ENCODE data around the gene TNFRSF1B.

TNFRSF1B gene

DNA sequence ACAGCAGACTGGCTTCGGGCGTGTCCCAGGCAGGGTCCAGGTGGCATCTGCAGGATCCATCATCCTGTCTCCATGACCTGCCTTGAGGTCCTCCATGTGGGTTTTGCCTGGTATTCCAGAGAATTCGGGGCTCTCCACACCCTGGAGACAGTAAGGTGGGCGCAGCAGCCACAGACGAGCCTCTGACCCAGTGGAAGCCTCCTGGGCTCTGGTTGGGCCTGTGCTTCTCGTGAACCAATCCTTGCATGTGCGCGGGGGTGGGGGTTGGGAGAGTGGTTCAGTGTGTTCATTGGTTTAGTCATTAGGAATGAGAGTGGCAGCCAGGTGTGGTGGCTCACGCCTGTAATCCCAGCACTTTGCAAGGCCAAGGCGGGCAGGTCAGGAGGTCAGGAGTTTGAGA is 32.1 kb upstream of the TNFRSF1B start:
- no peak for DNase-seq (ENCODE audit: low read depth)
- in situ Hi-C loops (cut with HindIII; ENCODE audit: low sequenced_read_pairs): no loop called here
- H3K4me3 ChIP-seq (ENCODE audit: low read depth, low read length): no peak overlapping the region
- no peak for TF ChIP-seq CTCF (IDR thresholded peaks at IDR 0.05; ENCODE audit: low read depth, low read length, missing control alignments)

DNA sequence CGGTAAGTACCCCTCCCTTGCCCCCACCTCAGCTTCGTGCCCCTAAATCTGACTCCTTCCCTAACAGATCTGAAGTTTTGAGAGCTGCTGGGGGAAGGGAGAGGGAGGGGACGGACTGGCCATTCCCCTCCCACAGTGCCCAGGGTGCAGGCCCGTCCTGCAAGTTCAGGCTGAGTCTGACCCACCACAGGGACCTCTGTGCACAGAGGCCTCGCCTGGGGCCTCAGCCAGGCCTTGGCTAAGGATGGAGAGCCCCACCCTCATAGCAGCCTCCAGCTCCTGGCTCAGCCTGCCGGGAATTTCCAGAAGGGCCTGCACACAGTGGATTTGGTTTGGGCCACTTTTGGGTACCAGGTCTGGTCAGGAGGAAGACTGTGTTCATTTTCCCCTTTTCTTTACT is 31.2 kb upstream of the TNFRSF1B start:
- TF ChIP-seq CTCF (IDR thresholded peaks at IDR 0.05; ENCODE audit: low read depth, low read length, missing control alignments): no peak
- no peak overlapping the region for H3K4me3 ChIP-seq (ENCODE audit: low read depth, low read length)
- in situ Hi-C loops (cut with HindIII; ENCODE audit: low sequenced_read_pairs): no loop called here
- DNase-seq (ENCODE audit: low read depth): no peak

DNA sequence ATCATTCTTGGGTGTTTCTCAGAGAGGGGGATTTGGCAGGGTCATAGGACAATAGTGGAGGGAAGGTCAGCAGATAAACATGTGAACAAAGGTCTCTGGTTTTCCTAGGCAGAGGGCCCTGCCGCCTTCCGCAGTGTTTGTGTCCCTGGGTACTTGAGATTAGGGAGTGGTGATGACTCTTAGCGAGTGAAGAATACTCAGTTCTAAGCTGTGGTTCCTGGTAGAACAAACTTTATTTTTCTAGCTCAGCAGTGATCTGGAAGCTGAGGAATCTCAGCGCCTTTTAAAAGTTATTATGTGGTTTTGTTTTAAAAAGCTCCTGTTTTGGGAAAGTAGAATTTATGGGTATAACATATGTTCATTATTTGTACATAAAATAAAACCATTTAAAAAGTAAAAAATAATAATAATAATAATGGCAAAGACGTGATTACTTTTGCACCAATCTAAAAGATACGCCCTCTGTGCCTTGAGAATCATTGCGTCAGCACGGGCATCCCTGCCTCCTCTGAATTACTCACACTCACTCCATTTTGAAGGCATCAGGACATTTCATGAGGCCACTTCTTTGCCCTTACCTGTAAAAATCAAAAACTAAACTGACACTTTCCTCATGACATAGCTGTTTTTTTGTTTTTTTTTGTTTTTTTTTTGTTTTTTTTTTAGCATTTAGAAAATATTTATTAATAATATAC is 29.7 kb upstream of the TNFRSF1B start:
- in situ Hi-C loops (cut with HindIII; ENCODE audit: low sequenced_read_pairs): no loop called here
- no peak for TF ChIP-seq CTCF (IDR thresholded peaks at IDR 0.05; ENCODE audit: low read depth, low read length, missing control alignments)
- DNase-seq (ENCODE audit: low read depth): no peak
- H3K4me3 ChIP-seq (ENCODE audit: low read depth, low read length): no peak overlapping the region

DNA sequence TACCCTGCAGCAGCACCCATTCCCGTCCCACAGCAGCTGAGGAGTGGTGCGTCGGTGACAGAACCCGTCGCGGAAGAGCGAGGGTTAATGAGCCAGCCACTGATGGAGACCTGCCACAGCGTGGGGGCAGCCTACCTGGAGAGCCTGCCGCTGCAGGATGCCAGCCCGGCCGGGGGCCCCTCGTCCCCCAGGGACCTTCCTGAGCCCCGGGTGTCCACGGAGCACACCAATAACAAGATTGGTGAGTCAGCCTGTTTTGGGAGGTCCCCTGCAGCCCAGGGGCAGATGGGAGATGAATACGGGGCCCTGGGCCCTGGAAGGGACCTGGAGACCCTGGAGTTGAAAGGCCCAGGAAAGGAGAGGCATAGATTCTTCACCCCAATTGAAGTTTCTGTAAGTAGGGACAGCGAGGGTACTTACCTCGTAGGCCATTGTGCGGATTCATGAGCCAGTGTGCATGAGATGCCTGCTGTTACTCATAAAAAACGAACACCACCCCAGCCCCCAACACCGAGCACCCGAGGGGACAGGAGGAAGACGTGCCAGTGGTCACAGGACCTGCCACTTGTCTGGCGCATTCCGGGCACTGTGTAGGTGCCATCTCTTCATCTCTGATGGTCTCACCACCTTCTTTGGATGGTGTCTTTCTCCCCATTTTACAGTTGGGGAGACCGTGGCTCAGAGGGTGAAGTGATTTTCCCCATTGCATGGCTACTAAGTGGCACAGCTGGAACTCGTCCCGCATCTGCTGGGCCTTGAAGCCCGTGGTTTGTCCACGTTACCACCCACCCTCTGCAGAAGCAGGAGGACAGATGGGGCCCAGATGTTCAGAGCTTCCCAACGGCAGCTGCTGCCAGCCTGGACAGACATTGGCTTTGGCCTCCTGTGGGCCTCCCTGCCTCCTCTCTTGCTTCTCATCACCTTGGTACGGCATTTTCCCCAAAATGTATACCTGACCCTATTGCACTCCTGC is 28.3 kb upstream of the TNFRSF1B start:
- in situ Hi-C loops (cut with HindIII; ENCODE audit: low sequenced_read_pairs): no loop called here
- no peak for TF ChIP-seq CTCF (IDR thresholded peaks at IDR 0.05; ENCODE audit: low read depth, low read length, missing control alignments)
- DNase-seq (ENCODE audit: low read depth): no peak

DNA sequence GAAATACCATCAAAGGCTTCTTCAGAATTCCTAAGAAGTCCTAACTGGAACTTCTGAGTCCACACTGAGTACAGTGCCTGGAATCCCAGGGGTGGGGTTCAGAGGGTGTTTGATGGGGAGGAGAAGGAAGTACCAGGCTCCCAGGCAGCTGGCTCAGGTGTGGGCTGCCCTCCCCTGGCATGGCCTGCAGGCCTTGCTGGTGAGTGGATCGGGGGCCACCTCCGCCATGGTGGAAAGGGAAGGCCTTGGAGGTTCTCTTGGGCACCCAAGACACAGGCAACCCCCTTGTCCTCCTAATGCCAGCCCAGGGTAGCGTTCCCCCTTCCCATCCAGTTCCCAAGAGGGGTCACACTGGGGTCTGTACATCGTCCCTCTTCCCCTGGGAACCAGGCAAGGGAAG is 26.8 kb upstream of the TNFRSF1B start:
- TF ChIP-seq CTCF (IDR thresholded peaks at IDR 0.05; ENCODE audit: low read depth, low read length, missing control alignments): no peak
- in situ Hi-C loops (cut with HindIII; ENCODE audit: low sequenced_read_pairs): no loop called here
- DNase-seq (ENCODE audit: low read depth): no peak
- H3K4me3 ChIP-seq (ENCODE audit: low read depth, low read length): no peak overlapping the region

More for the DNA sequence above, 28.3 kb upstream of the TNFRSF1B start:
- no peak overlapping the region for H3K4me3 ChIP-seq (ENCODE audit: low read depth, low read length)

- no peak for DNase-seq (ENCODE audit: low read depth)
- no peak overlapping the region for H3K4me3 ChIP-seq (ENCODE audit: low read depth, low read length)
- TF ChIP-seq CTCF (IDR thresholded peaks at IDR 0.05; ENCODE audit: low read depth, low read length, missing control alignments): no peak
- in situ Hi-C loops (cut with HindIII; ENCODE audit: low sequenced_read_pairs): no loop called here
These were observed 26.2 kb upstream of the TNFRSF1B start for GRCh38 chr1:12140515-12141162.

Measured in astrocyte of the cerebellum (primary cell).